K562 (cell line): ENCODE results near the gene LMOD1. TPM values are rescaled to one million over a fixed set of nuclear protein-coding genes. Genes with fewer than 3 reads are reported as not detected.

ENCODE experiments used
- ATAC-seq: fragments of 200-7000 bp; cut with Tn5 transposase; 3 replicates; pipeline ENCODE4 v1.9.1; 2020; ENCODE audit warnings: moderate library complexity
- BruUV-seq: library from RNA; stranded (reverse); fragments of 400-500 nt; replicated peaks from 2 replicates; lab custom pipeline; 2021; lab: Mats Ljungman, UMichigan
- CTCF ChIA-PET: fragments of 300-600 bp; formaldehyde crosslinking; extraction: SDS; loops from one replicate; lab custom pipeline; 2021; ENCODE audit warnings: low intra/inter-chr PET ratio; lab: Yijun Ruan, JAX
- POLR2A ChIA-PET: fragments of 300-600, 350-650 bp; sonication (Branson Sonifier 250); formaldehyde crosslinking; extraction: SDS; loops from one replicate; lab custom pipeline; 2021; ENCODE audit warnings: antibody characterized with exemption, inconsistent platforms; lab: Yijun Ruan, JAX
- DNase-seq, 4 experiments: peaks; one replicate each; pipeline versions ENCODE4 v3.0.0 to v3.0.0-alpha.2; 2011 to 2018; ENCODE audit warnings: low spot score in 3 of 4, mixed read lengths in 3 of 4; ENCODE audit errors: extremely low read depth in 1 of 4
- FAIRE-seq: peaks from 2 replicates; lab custom pipeline; 2011; peaks lifted over from hg19 to GRCh38; lab: Jason Lieb, UNC
- H2AFZ ChIP-seq: 2 replicates; pipeline ENCODE4 v1.6.0; 2011; ENCODE audit warnings: low read depth, low read length, control low read depth, inconsistent platforms
- H3K27ac ChIP-seq: fragments of 200-600 bp; 3 replicates; pipeline ENCODE4 v1.8.0; 2011; ENCODE audit warnings: low read depth, mild to moderate bottlenecking, control low read depth, inconsistent platforms, low read length, moderate library complexity, mixed read lengths; ENCODE audit errors: extremely low read depth
- H3K27me3 ChIP-seq, 2 experiments: fragments of 300-600 bp in 1 of 2; 2 replicates in 1 of 2; 3 replicates in 1 of 2; pipeline versions ENCODE4 v1.6.0 to v1.8.0; 2011; ENCODE audit warnings: inconsistent platforms in 2 of 2, low read length in 2 of 2, mild to moderate bottlenecking in 1 of 2, mixed read lengths in 1 of 2, moderate library complexity in 1 of 2; ENCODE audit not compliant: control insufficient read depth in 2 of 2, insufficient read depth in 2 of 2
- H3K36me3 ChIP-seq: fragments of 300-600 bp; 3 replicates; pipeline ENCODE4 v1.8.0; 2011; ENCODE audit warnings: mild to moderate bottlenecking, low read length, inconsistent platforms; ENCODE audit not compliant: control insufficient read depth, insufficient read depth
- H3K4me1 ChIP-seq, 2 experiments: fragments of 200-600 bp in 1 of 2; replicated peaks in 1 of 2; 2 replicates in 1 of 2; 3 replicates in 1 of 2; pipeline versions ENCODE4 v1.5.1 to v1.8.0; 2011; ENCODE audit warnings: inconsistent platforms in 2 of 2, low read length in 2 of 2, mild to moderate bottlenecking in 1 of 2, mixed read lengths in 1 of 2, moderate library complexity in 1 of 2; ENCODE audit not compliant: control insufficient read depth in 2 of 2, insufficient read depth in 2 of 2
- H3K4me2 ChIP-seq: 2 replicates; pipeline ENCODE4 v1.6.1; 2011; ENCODE audit warnings: low read length, control low read depth, inconsistent platforms, mixed read lengths; ENCODE audit not compliant: insufficient read depth
- H3K4me3 ChIP-seq: fragments of 200-600 bp; sonication (generic), shearing (Covaris generic); 2 replicates; pipeline ENCODE4 v1.5.1; 2016; ENCODE audit warnings: control low read depth, inconsistent platforms
- H3K79me2 ChIP-seq: fragments of 200-600 bp; 3 replicates; pipeline ENCODE4 v1.8.0; 2011; ENCODE audit warnings: low read length, inconsistent platforms; ENCODE audit not compliant: control insufficient read depth, insufficient read depth
- H3K9ac ChIP-seq, 2 experiments: 2 replicates each; pipeline versions ENCODE4 v1.6.0 to v1.6.1; 2011; ENCODE audit warnings: low read depth in 2 of 2, low read length in 2 of 2, control low read depth in 1 of 2, inconsistent platforms in 1 of 2, mild to moderate bottlenecking in 1 of 2, mixed read lengths in 1 of 2; ENCODE audit not compliant: insufficient read depth in 1 of 2
- H3K9me1 ChIP-seq: one replicate; pipeline ENCODE4 v1.6.0; 2011; ENCODE audit warnings: inconsistent platforms, mild to moderate bottlenecking, low read length, moderate library complexity; ENCODE audit not compliant: control insufficient read depth, insufficient read depth
- H3K9me3 ChIP-seq: replicated peaks from 2 replicates; pipeline ENCODE4 v1.5.1; 2011; ENCODE audit warnings: low read depth, low read length, inconsistent platforms; ENCODE audit not compliant: control insufficient read depth, insufficient read depth
- H4K20me1 ChIP-seq: replicated peaks from 2 replicates; pipeline ENCODE4 v1.6.1; 2011; ENCODE audit warnings: low read length, inconsistent platforms, mixed read lengths; ENCODE audit not compliant: control insufficient read depth, insufficient read depth
- BRD9 ChIP-seq: fragments of 450-650 bp; IDR thresholded peaks from 2 replicates; pipeline ENCODE4 v1.6.1; 2018; ENCODE audit warnings: low read depth; ENCODE audit not compliant: partially characterized antibody
- DMBX1 ChIP-seq: fragments of 250-450 bp; sonication (Bioruptor Pico); IDR thresholded peaks from 2 replicates; pipeline ENCODE4 v1.8.0; 2022; ENCODE audit warnings: inconsistent platforms, mild to moderate bottlenecking, moderate library complexity, borderline replicate concordance
- GMEB1 ChIP-seq: fragments of 250-450 bp; sonication (Bioruptor Pico); IDR thresholded peaks from 2 replicates; pipeline ENCODE4 v1.4.0; 2020; ENCODE audit warnings: mild to moderate bottlenecking
- MCM7 ChIP-seq, 2 experiments: fragments of 450-650 bp; IDR thresholded peaks; 2 replicates each; pipeline ENCODE4 v1.6.1; 2016 to 2018
- NR2C2 ChIP-seq, 2 experiments: fragments of 200-800 bp in 1 of 2; sonication (Bioruptor generic) in 1 of 2; sonication (generic) in 1 of 2; formaldehyde crosslinking in 1 of 2; IDR thresholded peaks; 2 replicates each; pipeline versions ENCODE4 v1.6.1 to v1.8.0; 2016 to 2022; ENCODE audit warnings: mild to moderate bottlenecking in 1 of 2, missing compliant biosample characterization in 1 of 2, missing genetic modification characterization in 1 of 2, missing genetic modification reagents in 1 of 2
- RAD21 ChIP-seq, 2 experiments: fragments of 250-450 bp in 1 of 2; fragments of 450-650 bp in 1 of 2; sonication (Bioruptor Pico) in 1 of 2; formaldehyde crosslinking in 1 of 2; IDR thresholded peaks in 1 of 2; conservative IDR thresholded peaks in 1 of 2; 2 replicates each; pipeline versions ENCODE4 v1.4.0 to v1.8.0; 2020 to 2022; ENCODE audit warnings: mild to moderate bottlenecking in 2 of 2, moderate library complexity in 1 of 2
- SMC3 ChIP-seq: conservative IDR thresholded peaks from 2 replicates; pipeline ENCODE4 v1.6.1; 2011; ENCODE audit warnings: low read depth, low read length, improper control_type of control experiment; ENCODE audit not compliant: insufficient read depth
- TFAP4 ChIP-seq: sonication (generic); formaldehyde crosslinking; IDR thresholded peaks from 2 replicates; pipeline ENCODE4 v1.8.0; 2022; ENCODE audit warnings: missing genetic modification reagents, mild to moderate bottlenecking, moderate library complexity, borderline replicate concordance
- U2AF1 ChIP-seq: fragments of 200-400 bp; formaldehyde crosslinking; optimal IDR thresholded peaks from 2 replicates; pipeline ENCODE3; 2017; ENCODE audit warnings: mild to moderate bottlenecking, low read depth, low read length, moderate library complexity
- U2AF2 ChIP-seq: fragments of 200-400 bp; formaldehyde crosslinking; optimal IDR thresholded peaks from 2 replicates; pipeline ENCODE3; 2017; ENCODE audit warnings: low read depth, mild to moderate bottlenecking, low read length
- XRCC3 ChIP-seq: fragments of 450-650 bp; IDR thresholded peaks from 2 replicates; pipeline ENCODE4 v1.6.1; 2017; ENCODE audit warnings: mild to moderate bottlenecking, moderate library complexity
- ZHX1 ChIP-seq: fragments of 150-350 bp; conservative IDR thresholded peaks from 2 replicates; pipeline ENCODE4 v1.6.1; 2014; ENCODE audit warnings: low read length
- ZNF133 ChIP-seq: fragments of 250-450 bp; sonication (Bioruptor Pico); IDR thresholded peaks from 2 replicates; pipeline ENCODE4 v1.4.0; 2020; ENCODE audit warnings: mild to moderate bottlenecking
- ZNF134 ChIP-seq: fragments of 250-450 bp; sonication (Bioruptor Pico); conservative IDR thresholded peaks from 2 replicates; pipeline ENCODE4 v1.4.0; 2020
- whole genome bisulfite sequencing: fragments of 100-300 bp; shearing (Covaris generic); methylation state at CpG from one replicate; pipeline ENCODE4 v1.1.6; 2016; ENCODE audit warnings: low coverage, mixed read lengths; ENCODE audit not compliant: insufficient coverage; ENCODE audit errors: missing lambda C conversion rate; 5-methylcytosine and 5-hydroxymethylcytosine counted together
- in situ Hi-C: fragments of 300-500 bp; cut with MboI; formaldehyde crosslinking; loops from 4 replicates; pipeline ENCODE4 v1.15.0; 2018; ENCODE audit warnings: inconsistent platforms, mixed read lengths
- intact Hi-C: fragments of 100-400 bp; cut with micrococcal nuclease; formaldehyde crosslinking; loops from 2 replicates; pipeline ENCODE4 v1.14.2; 2022
- polyA plus RNA-seq, 8 experiments: library from polyadenylated mRNA; depleted of rRNA in 4 of 8; stranded (reverse) in 5 of 8; unstranded in 3 of 8; fragments of >200 nt; fragmentation: Nextera tagmentation in 2 of 8; fragmentation: Illumina TruSeq in 1 of 8; extraction: Ambion mirVana in 2 of 8; extraction: Trizol in 1 of 8; gene quantifications; 2 replicates each; pipeline versions ENCODE4 v1.2.1 to v1.2.3, GENCODE V29; 2011 to 2014; ENCODE audit warnings: inconsistent platforms in 1 of 8, missing spikeins in 1 of 8
- total RNA-seq, 7 experiments: library from RNA; depleted of rRNA in 6 of 7; stranded (reverse); fragments of >200 nt in 6 of 7; fragmentation: Illumina TruSeq in 2 of 7; extraction: Trizol in 2 of 7; gene quantifications; 2 replicates each; pipeline versions ENCODE4 v1.2.1 to v1.2.3, GENCODE V29; 2011 to 2021; ENCODE audit warnings: low replicate concordance in 1 of 7

Gene LMOD1
- total and polyA plus RNA-seq, 9 of the 15 experiments (the other 6 are each of a cell fraction or from before 2014, with no cell fraction given) = 0.03 to 0.54 (median 0.38) TPM; not detected in 1

- no peak for FAIRE-seq
- Histone ChIP-seq H3K36me3 (peaks cover 64% of the 10 kb centered on the region), H2AFZ (no peak overlapping the region), H3K4me2 (no peak overlapping the region), H3K9me3 (no peaks in the 10 kb centered on the region), H3K4me3 (no peak overlapping the region), H4K20me1 (peaks cover 4% of the 10 kb centered on the region), H3K27ac (no peak overlapping the region), H3K79me2 (no peaks in the 10 kb centered on the region), H3K9ac (no peak overlapping the region), H3K9me1 (no peaks in the 10 kb centered on the region), H3K4me1 (no peaks in the 10 kb centered on the region), H3K27me3 (no peaks in the 10 kb centered on the region)
- peak; percentile 68 for ATAC-seq
- ChIA-PET CTCF (interaction anchor here (0.6 to 1.2 kb wide), 2 partner anchors 96 to 166 kb away, joined by 3 to 6 read pairs; no protein-coding TSS in a partner anchor), POLR2A (no interaction called here)
- DNase-seq = peak; percentile 27 to 48 (median 44)
- WGBS = 70% methylated on average over 8 of the region's 8 CpGs
- in situ Hi-C loops = no loop called here
- intact Hi-C loops = no loop called here
- BruUV-seq = no TSS peak
- no peak for TF ChIP-seq MCM7 (IDR thresholded peaks at IDR 0.05)
- TF ChIP-seq RAD21 (CRISPR knock-in tag; conservative IDR thresholded peaks at IDR 0.05 in 1 of 2, IDR thresholded peaks at IDR 0.05 in 1 of 2) = peak in 1 of 2 experiments; percentile 42; a peak in 2 of 4 replicates
- TF ChIP-seq TFAP4 (CRISPR knock-in tag) = no peak
- no peak for TF ChIP-seq NR2C2 (CRISPR knock-in tag; IDR thresholded peaks at IDR 0.05)
- TF ChIP-seq NR2C2 (tag; IDR thresholded peaks at IDR 0.05) = no peak
- no peak for TF ChIP-seq ZHX1
- no peak for TF ChIP-seq GMEB1 (CRISPR knock-in tag)
- 0 out of 2 replicates have a peak, but pooled peaks have one; percentile 35 for TF ChIP-seq SMC3
- TF ChIP-seq U2AF1 = no peak
- no peak for TF ChIP-seq BRD9
- no peak for TF ChIP-seq XRCC3
- no peak for TF ChIP-seq DMBX1 (CRISPR knock-in tag)
- no peak for TF ChIP-seq ZNF133
- no peak for TF ChIP-seq ZNF134 (CRISPR knock-in tag)
- TF ChIP-seq U2AF2 = no peak
Observed at GRCh38 chr1:201876148-201876818, 70.1 kb downstream of the LMOD1 start.
